GDM1 (cell line): ENCODE measurements around the gene KIF21B.

Experiments used
- DNase-seq: peaks from one replicate; lab custom pipeline; 2025; lab: John Stamatoyannopoulos, UW

Gene KIF21B

GRCh38 chr1:200992382-200993048 is 31.0 kb downstream of the KIF21B start:
- DNase-seq = no peak

- no peak for DNase-seq
These were observed 32.4 kb downstream of the KIF21B start for GRCh38 chr1:200991097-200991614.

- no peak for DNase-seq
These were observed 33.4 kb downstream of the KIF21B start for GRCh38 chr1:200990114-200990513.

GRCh38 chr1:200989337-200989736 is 34.2 kb downstream of the KIF21B start:
- DNase-seq = no peak

GRCh38 chr1:200988693-200989092 is 34.8 kb downstream of the KIF21B start:
- no peak for DNase-seq

- no peak for DNase-seq
These were observed 38.0 kb downstream of the KIF21B start for GRCh38 chr1:200985481-200985880.

- DNase-seq = no peak
These were observed 40.4 kb downstream of the KIF21B start for GRCh38 chr1:200983035-200983561.

- no peak for DNase-seq
These were observed 41.2 kb downstream of the KIF21B start for GRCh38 chr1:200982071-200982945.

- DNase-seq = no peak
These were observed 42.2 kb downstream of the KIF21B start for GRCh38 chr1:200981278-200981677.

- no peak for DNase-seq
These were observed 42.6 kb downstream of the KIF21B start for GRCh38 chr1:200980873-200981272.

GRCh38 chr1:200980452-200980772 is 43.1 kb downstream of the KIF21B start:
- DNase-seq = no peak

GRCh38 chr1:200979574-200980451 is 43.7 kb downstream of the KIF21B start:
- DNase-seq = peak; percentile 30

GRCh38 chr1:200977071-200977754 is 46.3 kb downstream of the KIF21B start:
- no peak for DNase-seq

GRCh38 chr1:200976634-200977033 is 46.9 kb downstream of the KIF21B start:
- no peak for DNase-seq

GRCh38 chr1:200975458-200975857 is 48.1 kb downstream of the KIF21B start:
- DNase-seq = no peak

- no peak for DNase-seq
These were observed 48.8 kb downstream of the KIF21B start for GRCh38 chr1:200974711-200975110.

- no peak for DNase-seq
These were observed 49.4 kb downstream of the KIF21B start for GRCh38 chr1:200973937-200974657.

GRCh38 chr1:200972985-200973742 is 50.4 kb downstream of the KIF21B start:
- DNase-seq = no peak

GRCh38 chr1:200971955-200972711 is 51.4 kb downstream of the KIF21B start:
- DNase-seq = peak; percentile 2
